ENCODE measurements around the gene MYH11.
"Not testable (repeated sequence)": the region's sequence is repeated elsewhere in the genome, so short reads cannot be mapped to it uniquely, and the experiment has no call there.

MYH11 gene

GRCh38 chr16:15742716-15743115, 114.1 kb downstream of the MYH11 start:
- no peak for DNase-seq

DNA sequence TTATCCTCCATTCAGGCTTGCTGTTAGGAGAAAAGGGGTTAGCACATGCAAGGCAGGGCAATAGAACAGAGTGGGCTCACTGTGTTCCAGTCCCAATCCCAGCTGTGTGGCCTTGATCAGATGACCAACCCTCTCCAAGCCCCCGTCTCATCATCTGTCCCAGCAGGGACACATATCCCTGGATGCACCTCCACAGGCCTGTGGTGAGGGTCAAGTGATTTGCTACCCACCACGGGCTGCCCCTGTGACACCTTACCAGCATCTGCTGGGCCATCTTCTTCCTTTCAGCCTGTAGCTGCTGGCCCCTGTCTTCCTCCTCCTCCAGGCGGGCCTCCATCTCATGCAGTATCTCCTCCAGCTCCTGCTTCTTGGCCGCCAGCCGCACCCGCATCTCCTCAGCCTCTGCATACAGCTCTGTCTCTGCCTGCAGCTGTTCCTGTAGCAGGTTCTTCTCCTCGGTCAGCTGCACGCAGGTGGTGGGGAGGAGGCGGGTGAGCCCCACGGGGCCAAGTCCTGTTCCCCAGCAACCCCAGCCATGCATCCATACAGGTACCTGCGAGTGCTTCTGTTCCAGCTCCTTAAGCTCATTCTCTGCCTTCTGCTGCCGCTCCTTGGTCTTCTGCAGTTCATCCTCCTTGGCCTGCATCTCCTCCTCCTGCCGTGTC, 115.5 kb downstream of the MYH11 start:
- no peak for DNase-seq

- no peak for DNase-seq
Measured at GRCh38 chr16:15739950-15740349, 116.9 kb downstream of the MYH11 start.

DNA sequence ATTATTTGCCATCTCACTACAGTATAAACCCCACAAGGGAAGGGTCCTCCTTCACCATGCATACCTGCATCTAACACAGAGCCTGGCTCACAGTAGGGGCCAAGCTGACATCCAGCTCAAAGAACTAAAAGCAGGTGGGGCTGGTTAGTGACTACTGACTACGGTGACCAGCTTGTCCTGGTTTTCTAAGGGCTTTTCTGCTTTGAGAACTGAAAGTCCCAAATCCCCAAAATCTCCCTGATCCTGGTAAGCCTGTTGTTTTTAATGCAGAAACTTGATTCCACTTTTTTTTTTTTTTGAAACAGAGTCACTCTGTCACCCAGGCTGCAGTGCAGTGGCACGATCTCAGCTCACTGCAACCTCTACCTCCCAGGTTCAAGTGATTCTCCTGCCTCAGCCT, 117.4 kb downstream of the MYH11 start:
- DNase-seq = no peak

- no peak for DNase-seq
Measured at GRCh38 chr16:15737140-15737644, 119.6 kb downstream of the MYH11 start.

DNA sequence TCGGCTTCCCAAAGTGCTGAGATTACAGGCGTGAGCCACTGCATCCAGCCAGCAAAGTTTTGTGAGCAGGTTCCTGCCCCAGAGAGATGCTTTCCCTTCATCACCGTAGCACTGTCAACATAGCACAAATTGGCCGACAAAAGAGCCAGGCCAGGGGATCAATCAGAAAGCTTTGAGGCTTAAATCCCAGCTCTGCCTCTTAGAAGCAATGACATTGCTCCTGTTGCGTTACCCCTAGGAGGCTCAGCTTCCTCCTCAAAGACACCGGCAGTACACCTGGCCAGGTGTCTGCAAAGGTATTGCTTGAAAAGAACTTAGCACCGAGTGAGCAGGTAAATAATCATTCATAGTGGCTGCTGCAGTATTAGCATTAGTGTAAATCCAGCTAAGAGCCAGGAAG, 120.3 kb downstream of the MYH11 start:
- no peak for DNase-seq

GRCh38 chr16:15735610-15736009, 121.2 kb downstream of the MYH11 start:
- no peak for DNase-seq

DNA sequence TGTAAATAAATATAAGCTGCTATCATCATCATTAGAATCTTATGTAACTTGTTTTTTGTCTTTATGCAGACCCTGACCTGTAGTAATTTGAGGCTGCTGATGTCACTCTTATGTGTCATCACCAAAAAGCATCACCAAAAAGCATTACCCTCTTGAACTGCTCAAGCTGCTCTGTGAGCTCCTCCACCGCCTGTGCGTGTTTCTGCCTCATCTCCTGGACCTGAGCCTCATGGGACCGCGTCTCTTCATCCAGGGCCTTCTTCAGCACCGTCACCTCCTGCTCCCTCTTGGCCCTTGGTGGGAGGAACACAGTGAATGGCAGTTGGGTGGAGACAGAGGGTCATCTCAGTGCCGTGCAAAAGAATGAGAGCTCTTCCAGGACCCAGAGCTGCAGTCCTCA, 124.4 kb downstream of the MYH11 start:
- DNase-seq = no peak

DNA sequence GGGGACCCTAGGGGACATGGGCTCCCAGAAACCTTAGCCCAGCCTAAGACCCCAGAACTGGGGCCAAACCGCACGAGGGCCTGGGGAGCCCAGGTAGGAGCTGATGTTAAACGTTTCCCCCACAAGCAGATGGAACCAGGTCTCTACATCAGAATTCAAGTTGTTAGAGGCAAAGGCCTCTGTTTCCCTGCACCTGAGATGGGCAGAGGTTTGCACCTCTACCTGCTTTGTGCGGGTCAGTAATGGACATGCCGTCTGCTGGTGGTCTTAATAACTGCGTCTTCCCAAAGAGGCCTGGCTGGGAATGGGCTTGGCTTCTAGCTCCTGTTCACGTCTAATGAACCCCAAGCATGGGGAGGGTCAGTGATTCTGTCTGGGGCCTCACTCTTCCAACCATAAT, 127.7 kb downstream of the MYH11 start:
- DNase-seq = no peak

GRCh38 chr16:15727697-15728096, 129.1 kb downstream of the MYH11 start:
- DNase-seq = not testable (repeated sequence)

DNA sequence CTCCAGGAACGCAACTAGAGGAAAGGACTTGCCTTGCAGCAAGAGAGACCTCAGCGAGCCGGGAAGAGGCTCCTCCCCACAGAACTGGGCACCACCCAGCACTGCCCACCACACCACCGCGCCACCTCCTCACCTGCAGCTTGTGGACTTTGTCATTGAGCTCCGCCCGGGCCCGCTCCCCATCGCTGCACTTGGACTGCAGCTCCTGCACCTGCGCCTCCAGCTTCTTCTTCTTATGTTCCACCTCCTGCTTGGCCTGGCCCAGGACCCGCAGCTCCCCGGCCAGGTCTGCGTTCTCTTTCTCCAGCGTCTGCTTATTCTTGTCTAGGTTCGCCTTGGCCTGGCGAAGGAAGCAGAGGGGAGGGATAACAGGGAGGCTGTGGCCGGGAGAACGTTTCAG, 130.1 kb downstream of the MYH11 start:
- no peak for DNase-seq

GRCh38 chr16:15725641-15726240, 131.1 kb downstream of the MYH11 start:
- no peak for DNase-seq

DNA sequence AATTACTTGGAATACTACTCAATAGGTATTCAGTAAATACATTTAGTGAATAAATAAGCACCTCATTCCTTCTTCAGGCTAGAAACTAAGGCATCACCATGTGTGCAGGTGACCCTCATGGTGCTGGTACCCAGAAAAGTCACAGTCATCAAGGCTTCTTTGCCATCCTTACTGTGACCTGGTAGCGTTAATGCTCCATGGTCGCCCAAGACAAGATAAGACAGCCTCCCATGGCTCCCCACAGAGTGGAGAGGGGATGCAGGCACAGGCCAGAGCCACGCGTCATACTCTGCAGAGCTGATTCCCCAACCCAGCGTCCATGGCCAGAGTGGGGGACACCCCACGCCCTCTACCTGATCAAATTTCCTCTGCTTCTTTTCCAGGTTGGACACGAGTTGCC, 133.0 kb downstream of the MYH11 start:
- DNase-seq = no peak

DNA sequence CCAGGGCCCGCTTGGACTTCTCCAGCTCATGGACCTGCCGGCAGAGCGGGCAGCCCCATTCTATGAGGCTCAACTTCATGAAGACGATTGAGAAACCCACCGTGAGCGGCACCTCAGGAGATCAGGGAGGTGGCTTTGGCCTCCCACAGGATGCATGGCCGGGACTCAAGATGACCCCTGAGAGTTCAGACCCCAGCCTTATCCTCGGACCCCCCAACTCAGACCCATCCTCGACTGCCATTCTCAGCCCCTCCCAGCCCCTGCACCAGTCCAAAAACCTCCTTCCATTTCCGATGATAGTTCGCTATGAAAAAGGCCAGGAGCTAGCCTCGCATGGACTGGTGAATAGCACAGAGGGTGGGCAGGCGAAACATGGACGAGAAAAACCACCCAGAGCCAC, 135.8 kb downstream of the MYH11 start:
- no peak for DNase-seq

DNA sequence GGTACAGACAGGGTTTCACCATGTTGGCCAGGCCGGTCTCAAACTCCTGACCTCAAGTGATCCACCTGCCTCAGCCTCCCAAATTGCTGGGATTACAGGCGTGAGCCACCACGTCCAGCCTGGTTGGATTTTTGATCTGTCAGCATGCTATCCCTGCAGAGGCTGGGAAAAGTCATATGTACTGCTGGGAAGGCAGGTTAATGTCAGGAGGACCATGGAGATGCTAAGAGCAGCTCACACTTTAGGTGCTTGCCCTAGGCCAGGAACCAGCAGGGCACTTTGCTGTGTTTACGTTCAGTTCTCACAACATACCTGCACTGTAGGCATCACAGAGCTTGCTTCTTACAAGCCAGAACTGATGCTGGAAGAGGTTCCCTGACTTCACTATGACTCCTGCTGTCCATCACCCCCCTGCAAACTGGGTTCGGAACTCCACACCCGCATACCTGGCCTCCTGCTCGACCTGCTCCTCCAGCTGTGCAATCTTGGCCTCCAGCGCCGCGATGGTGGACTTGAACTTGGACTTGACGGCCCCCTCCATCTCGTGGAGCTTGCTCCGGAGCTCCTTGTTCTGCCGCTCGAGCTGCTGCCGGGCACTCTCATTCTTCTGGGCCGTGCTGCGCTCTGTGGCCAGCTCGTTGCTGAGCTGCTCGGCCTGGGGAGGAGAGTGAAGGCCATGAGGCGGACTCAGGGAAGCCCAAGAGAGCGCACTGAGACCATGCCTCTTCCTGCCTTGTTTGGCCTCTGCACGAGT, 140.0 kb downstream of the MYH11 start:
- no peak for DNase-seq

DNA sequence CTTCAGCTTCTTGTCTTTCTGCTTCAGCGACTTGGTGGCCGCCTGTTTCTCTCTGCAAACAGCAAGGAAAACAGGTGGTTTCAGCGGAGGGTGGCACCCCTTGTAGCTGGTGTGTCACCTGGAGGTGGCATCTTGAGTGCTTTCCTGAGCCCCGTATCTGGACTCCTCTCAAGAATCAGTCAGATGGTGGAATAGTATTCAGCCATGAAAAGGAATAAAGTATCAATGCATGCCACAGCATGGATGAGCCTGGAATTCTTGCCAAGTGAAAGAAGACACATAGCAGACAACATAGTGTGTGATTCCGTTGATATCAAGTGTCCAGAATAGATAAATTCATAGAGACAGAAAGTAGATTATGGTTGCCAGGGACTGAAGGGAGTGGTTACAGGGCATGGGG, 141.6 kb downstream of the MYH11 start:
- no peak for DNase-seq

DNA sequence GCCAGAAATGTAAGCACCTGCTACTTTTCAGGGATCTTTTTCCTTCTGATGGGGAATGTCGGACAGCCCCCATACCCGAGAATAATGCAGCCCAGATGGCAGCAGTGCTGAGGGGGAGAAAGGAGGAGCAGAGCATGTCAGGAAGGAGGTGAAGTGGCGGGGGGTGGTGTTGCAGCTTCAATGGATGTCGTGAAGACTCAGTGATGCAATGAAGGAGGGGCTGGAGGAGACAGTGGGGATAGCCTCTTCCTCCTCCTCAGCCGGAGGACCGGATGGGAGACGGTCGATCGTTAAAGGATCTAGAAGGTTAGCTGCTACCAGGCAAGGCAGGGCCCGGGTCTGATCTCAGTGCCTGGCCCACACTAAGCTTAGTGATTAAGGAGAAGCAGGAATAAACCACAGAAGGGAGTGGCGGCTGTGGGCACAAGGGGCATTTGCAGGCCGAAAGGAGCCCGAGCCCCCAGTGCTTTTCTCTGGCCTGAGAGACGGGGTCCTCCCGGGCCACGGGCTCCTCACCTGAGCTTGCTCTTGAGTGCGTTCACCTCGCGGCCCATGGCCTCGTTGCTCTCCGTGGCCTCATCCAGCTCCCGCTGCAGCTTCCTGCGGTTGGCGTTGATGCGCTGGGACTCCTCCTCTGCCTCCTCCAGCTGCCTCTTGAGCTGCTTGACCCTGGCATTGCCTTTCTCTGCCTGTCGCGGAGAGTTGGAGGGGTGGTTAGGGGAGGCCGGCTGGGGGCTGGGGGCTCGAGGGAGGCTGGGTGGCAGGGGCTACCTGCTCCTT, 142.2 kb downstream of the MYH11 start:
- no peak for DNase-seq

DNA sequence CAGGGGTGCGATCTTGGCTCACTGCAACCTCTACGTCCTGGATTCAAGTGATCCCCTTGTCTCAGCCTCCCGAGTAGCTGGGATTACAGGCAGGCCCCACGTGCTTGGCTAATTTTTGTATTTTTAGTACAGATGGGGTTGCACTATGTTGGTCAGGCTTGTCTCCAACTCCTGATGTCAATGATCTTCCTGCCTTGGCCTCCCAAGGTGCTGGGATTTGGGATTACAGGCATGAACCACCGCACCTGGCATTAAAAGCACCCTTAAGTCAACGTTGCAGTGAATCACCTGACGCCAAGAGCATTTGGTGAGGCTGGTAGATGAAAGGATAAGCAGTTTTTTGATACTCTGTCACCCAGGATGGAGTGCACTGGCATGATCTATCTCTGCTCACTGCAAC, 147.8 kb downstream of the MYH11 start:
- DNase-seq = no peak

DNA sequence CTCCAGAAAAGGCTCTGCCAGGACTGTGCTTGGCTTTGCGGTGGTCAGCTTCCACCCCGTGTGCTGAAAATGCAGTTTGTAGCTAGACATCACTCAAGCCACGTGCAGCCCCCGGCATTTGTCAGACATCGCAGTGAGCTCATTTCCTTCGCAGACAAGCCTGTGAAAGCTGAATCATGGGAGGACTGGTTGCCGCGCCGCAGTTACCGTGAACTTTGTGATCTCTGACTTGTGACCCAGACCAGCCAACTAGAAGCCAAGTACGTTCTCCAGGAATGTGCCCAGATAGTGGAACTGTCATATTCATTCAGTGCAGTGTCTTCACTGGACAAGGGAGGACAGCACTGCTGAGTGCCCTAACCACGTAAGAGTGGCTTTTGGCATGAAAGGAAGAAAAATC, 148.7 kb downstream of the MYH11 start:
- DNase-seq = no peak

- no peak for DNase-seq
Measured at GRCh38 chr16:15707332-15707731, 149.5 kb downstream of the MYH11 start.

DNA sequence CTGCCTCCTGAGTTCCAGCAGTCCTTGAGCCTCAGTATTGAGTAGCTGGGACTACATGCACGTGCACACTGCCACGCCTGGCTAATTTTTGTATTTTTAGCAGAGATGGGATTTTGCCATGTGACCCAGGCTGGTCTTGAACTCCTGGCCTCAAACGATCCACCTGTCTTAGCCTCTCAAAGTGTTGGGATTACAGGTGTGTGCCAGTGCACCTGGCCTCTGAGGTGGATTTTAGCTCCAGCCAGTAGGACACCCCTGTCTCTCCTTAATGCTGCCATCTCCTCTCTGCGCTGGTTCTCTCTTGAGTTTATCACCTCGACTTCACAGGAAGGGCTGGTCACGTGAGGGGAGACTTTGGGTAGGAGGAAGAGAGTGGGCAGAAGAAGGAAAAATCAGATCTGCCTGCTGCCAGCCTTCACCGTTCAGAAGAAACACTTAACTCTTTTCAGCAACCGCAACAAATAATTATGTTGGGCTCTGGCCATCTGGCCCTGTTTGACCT, 151.7 kb downstream of the MYH11 start:
- DNase-seq = no peak

GRCh38 chr16:15704545-15704987, 152.3 kb downstream of the MYH11 start:
- peak; percentile 90 for DNase-seq

Data from activated CD8-positive, alpha-beta memory T cell treated with anti-CD3 and anti-CD28 coated beads for 24 hours (primary cell).